ENCODE data around the gene PCDH9. TPM values are rescaled to one million over a fixed set of nuclear protein-coding genes. Genes with fewer than 3 reads are reported as not detected.

PCDH9 gene
- total RNA-seq, 1 donor from 2014 or later = 0.40 TPM

- TF ChIP-seq CTCF (conservative IDR thresholded peaks at IDR 0.05; ENCODE audit: low read depth, low read length) = no peak
- no peak for DNase-seq (ENCODE audit: low read depth)
- no peak overlapping the region for H3K4me3 ChIP-seq (ENCODE audit: low read depth, low read length)
Observed at GRCh38 chr13:67120872-67121531, 109.1 kb downstream of the PCDH9 start.

GRCh38 chr13:67119481-67119894 is 110.6 kb downstream of the PCDH9 start:
- no peak overlapping the region for H3K4me3 ChIP-seq (ENCODE audit: low read depth, low read length)
- DNase-seq (ENCODE audit: low read depth) = peak; percentile 79
- TF ChIP-seq CTCF (conservative IDR thresholded peaks at IDR 0.05; ENCODE audit: low read depth, low read length) = no peak

GRCh38 chr13:67118277-67118676 is 111.9 kb downstream of the PCDH9 start:
- no peak overlapping the region for H3K4me3 ChIP-seq (ENCODE audit: low read depth, low read length)
- DNase-seq (ENCODE audit: low read depth) = no peak
- TF ChIP-seq CTCF (conservative IDR thresholded peaks at IDR 0.05; ENCODE audit: low read depth, low read length) = no peak

DNA sequence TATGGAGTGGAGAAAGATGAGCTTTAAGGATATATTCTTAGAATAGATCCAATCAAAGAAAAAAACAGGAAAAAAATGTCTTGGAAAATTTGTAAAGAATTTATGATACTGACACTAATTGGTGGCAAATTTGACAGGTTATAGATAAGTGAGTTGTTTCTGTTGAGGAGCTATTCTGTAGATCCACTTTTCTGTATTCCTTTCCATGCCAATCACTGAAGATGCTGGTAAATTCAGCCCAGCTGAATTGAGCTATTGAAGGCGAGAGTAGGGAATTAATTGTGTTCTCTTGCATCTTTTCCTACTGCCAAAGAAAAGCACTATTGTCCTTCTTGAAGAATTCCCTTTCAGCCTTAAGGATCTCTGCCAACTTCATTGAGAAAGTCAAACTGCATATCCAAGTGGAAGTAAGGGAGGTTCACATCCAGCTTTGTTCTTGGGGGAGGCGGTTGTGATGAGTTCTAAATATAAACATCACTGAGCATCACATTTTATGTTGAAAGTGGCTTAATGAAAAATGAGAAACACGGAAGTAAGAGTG is 113.1 kb downstream of the PCDH9 start:
- DNase-seq (ENCODE audit: low read depth) = no peak
- H3K4me3 ChIP-seq (ENCODE audit: low read depth, low read length) = no peak overlapping the region
- TF ChIP-seq CTCF (conservative IDR thresholded peaks at IDR 0.05; ENCODE audit: low read depth, low read length) = no peak

- TF ChIP-seq CTCF (conservative IDR thresholded peaks at IDR 0.05; ENCODE audit: low read depth, low read length) = no peak
- no peak for DNase-seq (ENCODE audit: low read depth)
- H3K4me3 ChIP-seq (ENCODE audit: low read depth, low read length) = no peak overlapping the region
Observed at GRCh38 chr13:67107979-67108378, 122.2 kb downstream of the PCDH9 start.

GRCh38 chr13:67106502-67107057 is 123.6 kb downstream of the PCDH9 start:
- DNase-seq (ENCODE audit: low read depth) = no peak
- no peak for TF ChIP-seq CTCF (conservative IDR thresholded peaks at IDR 0.05; ENCODE audit: low read depth, low read length)
- no peak overlapping the region for H3K4me3 ChIP-seq (ENCODE audit: low read depth, low read length)

Measured in epithelial cell of proximal tubule (primary cell).